GM12873 (cell line): ENCODE data around the gene PTBP1.

Source experiments
- CTCF ChIP-seq: IDR thresholded peaks from 2 replicates; pipeline ENCODE4 v1.5.1; 2012; ENCODE audit warnings: low read depth, mild to moderate bottlenecking, moderate library complexity, low read length, control low read depth; ENCODE audit not compliant: insufficient read depth; ENCODE audit errors: missing control alignments

The PTBP1 gene

GRCh38 chr19:787536-787935 lies 9.7 kb upstream of the PTBP1 start:
- no peak for TF ChIP-seq CTCF

GRCh38 chr19:788686-788982 lies 8.6 kb upstream of the PTBP1 start:
- no peak for TF ChIP-seq CTCF

- TF ChIP-seq CTCF = no peak
Observed at GRCh38 chr19:788983-789700, 8.1 kb upstream of the PTBP1 start.

- no peak for TF ChIP-seq CTCF
Observed at GRCh38 chr19:789701-790060, 7.6 kb upstream of the PTBP1 start.

- no peak for TF ChIP-seq CTCF
Observed at GRCh38 chr19:791007-791566, 6.2 kb upstream of the PTBP1 start.

- no peak for TF ChIP-seq CTCF
Observed at GRCh38 chr19:791567-792305, 5.5 kb upstream of the PTBP1 start.

GRCh38 chr19:792306-792885 lies 4.9 kb upstream of the PTBP1 start:
- TF ChIP-seq CTCF = no peak
